Measurements from ENCODE around the gene DNAH8.
"Not testable (repeated sequence)": the region's sequence is repeated elsewhere in the genome, so short reads cannot be mapped to it uniquely, and the experiment has no call there.

Gene DNAH8

GRCh38 chr6:38846361-38846760 lies 131.2 kb downstream of the DNAH8 start:
- no peak for DNase-seq

- no peak for DNase-seq
Measured at GRCh38 chr6:38846844-38847243, 131.7 kb downstream of the DNAH8 start.

- DNase-seq: no peak
Measured at GRCh38 chr6:38847497-38847896, 132.4 kb downstream of the DNAH8 start.

GRCh38 chr6:38848760-38849159 lies 133.6 kb downstream of the DNAH8 start:
- DNase-seq: no peak

GRCh38 chr6:38852215-38852614 lies 137.1 kb downstream of the DNAH8 start:
- DNase-seq: no peak

DNA sequence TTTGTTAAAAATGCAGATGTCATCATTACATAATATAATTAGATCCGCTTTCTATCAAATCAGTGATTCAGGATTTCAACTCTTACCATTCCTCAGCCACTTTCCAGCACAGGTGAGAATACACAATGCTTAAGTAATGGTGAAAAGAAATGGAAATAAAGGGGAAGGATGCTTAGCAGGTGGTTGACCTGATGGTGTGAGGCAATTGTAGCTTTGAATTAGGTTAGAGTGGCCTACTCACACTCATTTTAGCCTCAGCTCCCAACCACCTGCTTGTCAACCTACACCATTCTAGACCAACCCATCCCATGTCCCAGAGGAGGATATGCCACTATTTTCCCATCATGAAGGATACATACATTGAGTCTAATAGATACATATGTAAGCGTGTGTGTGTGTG lies 138.1 kb downstream of the DNAH8 start:
- no peak for DNase-seq

DNA sequence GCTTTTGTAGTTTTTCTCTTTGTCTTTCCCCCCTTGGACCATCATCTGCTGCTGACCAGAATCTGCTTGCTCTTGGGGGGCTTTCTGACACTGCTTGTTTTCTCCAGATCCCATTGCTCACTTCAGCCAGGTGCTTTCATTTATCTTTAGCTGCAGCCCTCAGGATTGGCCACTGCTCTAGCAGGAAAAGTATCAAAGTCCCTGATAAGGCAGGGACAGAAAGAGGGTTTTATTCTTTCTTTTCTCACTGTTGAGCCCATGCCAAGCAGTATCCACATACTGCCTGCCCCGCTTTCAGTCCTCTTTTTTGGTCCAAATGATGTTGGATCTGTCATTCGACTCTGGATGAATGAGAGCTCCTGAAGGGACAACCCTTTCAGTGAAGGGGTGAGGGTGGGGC lies 141.4 kb downstream of the DNAH8 start:
- DNase-seq: no peak

DNA sequence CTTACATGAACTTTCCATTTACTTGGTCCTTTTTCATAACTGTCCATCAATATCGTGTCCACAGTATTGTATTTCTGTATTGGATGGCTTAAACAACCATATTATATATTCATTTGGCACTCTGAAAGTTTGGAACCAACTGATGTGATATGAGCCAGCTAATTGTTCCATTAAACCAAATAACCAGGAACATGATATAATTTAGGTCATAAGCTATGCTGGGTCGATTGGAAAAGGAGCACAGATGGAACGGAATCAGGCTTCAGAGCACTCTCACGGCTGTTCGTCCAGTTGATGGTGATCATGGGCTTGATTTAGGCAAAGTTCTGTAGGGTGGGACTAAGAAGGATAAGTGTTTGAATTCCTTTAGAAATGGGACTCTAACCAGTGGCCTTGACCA lies 142.7 kb downstream of the DNAH8 start:
- DNase-seq: no peak

DNA sequence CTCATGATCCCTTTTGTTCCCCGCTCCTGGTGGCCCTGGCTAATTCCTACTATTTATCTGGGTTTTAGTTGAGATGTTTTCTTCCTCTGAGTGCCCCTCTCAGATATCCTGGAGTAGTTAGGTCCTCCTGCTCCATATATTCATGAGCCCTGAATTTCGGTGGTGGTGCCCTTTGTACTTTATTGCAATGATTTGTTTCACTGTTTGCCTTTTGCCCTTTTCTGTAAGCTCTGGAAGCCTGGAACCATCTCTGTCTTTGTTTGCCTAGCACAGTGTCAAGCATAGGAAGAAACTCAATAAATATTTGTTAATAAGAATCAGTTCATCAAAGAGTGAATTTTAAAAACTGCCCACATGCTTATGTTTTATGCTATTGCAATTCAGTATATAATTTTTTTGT lies 144.9 kb downstream of the DNAH8 start:
- no peak for DNase-seq

- DNase-seq: no peak
Measured at GRCh38 chr6:38861926-38862401, 146.9 kb downstream of the DNAH8 start.

DNA sequence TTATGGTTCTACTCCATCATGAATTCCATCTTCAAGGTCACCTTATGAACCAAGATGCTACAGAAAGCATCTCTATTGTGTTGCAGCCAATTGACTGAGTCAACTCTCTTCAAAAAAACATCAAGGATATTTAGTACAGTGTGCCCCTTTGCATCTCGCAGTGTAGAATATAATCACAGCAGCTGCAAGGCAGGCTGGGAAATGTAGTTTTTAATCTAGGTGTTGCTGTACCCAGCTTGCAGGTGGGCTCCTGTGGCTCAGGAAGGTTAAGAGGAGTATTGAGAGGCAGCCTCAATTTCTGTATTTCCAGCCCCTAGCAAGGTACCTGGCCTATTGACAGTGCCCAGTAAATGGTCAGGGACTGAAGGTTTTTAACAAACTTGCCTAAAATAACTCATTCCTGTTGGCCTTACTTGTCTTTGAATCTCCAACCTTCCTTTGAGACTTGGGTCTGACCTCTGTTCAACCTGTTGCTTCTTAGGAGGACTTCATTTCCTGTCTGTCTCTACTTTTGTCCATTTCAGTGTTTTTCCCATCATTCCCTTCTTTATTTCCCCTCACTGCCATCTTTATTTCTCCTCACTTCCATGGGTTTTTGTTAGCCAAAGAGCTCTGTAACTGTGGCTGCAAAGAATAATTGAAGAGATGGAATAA lies 150.5 kb downstream of the DNAH8 start:
- DNase-seq: no peak

- no peak for DNase-seq
Measured at GRCh38 chr6:38867726-38868125, 152.6 kb downstream of the DNAH8 start.

GRCh38 chr6:38871741-38872568 lies 156.8 kb downstream of the DNAH8 start:
- no peak for DNase-seq

GRCh38 chr6:38873001-38873400 lies 157.9 kb downstream of the DNAH8 start:
- DNase-seq: no peak

DNA sequence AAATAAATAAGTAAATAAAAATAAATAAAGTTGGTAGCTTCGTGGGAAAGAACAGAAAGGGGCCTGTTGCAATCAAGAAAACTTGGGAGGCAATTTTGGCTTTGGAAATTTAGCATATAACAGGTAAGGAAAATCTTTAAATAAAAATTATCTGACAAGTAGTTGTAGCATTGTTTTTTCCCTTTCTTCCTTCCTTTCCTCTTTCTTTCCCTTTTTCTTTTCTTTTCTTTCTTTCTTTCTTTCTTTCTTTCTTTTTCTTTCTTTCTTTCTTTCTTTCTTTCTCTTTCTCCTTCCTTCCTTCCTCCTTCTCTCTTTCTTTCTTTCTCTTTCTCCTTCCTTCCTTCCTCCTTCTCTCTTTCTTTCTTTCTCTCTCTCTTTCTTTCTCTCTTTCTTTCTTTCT lies 158.7 kb downstream of the DNAH8 start:
- not testable (repeated sequence) for DNase-seq

GRCh38 chr6:38876475-38876874 lies 161.4 kb downstream of the DNAH8 start:
- DNase-seq: no peak

DNA sequence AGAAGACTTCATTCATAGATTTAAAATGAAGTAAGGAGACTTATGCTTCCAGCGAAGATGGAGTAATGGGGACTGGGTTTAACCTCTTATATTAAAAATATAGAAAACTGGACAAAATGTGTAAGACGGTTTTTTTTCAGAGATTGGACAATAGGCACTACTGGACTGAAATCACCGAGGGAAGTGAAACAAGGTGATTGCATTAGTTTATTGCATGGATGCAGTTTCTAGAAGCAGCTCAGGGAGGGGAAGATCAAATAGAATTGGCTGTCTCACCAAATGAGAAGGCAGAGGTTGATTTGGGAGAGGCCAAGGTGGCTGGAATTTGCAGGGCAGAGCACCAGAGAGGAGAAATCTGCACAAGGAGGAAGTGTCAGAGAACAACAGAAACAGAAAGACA lies 162.6 kb downstream of the DNAH8 start:
- no peak for DNase-seq

DNA sequence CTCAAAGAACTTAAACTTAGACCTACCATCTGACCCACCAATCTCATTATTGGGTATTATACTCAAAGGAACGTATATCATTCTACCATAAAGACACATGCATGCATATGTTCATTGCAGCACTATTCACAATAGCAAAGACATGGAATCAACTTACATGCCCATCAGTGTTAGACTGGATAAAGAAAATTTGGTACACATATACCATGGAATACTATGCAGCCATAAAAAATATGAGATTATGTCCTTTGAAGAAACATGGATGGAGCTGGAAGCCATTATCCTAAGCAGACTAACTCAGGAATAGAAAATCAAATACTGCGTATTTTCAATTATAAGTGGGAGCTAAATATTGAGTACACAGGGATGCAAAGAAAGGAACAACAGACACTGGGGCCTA lies 167.0 kb downstream of the DNAH8 start:
- DNase-seq: no peak

DNA sequence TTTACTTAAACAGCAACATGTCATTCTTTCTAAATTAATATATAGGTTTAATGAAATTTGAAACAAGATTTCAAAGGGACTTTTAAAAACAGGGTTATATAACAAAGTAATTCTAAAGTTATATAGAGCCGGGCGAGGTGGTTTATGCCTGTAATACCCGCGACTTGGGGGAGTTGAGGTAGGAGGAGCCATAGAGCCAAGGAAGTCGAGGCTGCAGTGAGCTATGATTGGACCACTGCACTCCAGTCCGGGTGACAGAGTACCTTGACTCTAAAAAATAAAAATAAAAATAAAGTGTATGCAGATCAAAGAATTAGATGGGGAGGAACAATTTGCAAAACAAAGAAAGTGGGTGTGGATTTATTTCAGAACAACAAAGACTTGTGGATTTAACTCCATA lies 182.4 kb downstream of the DNAH8 start:
- no peak for DNase-seq

- DNase-seq: no peak
Measured at GRCh38 chr6:38901802-38902522, 186.9 kb downstream of the DNAH8 start.

DNA sequence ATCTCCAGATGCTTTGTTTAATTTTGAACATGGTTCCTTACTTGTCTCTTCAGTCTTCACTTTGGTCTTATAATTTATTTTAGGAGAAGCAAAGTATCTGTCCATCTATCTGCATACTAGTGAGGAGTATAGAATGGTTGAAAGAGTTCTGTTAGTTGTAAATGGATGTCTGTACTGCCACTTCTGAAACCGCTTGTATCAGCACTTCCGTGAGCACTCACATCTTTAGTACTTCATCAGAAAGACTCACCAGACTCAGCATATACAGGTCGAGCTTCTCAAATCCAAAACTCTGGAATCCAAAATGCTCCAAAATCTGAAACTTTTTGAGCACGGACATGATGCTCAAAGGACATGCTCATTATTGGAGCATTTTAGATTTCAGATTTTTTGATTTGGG lies 191.5 kb downstream of the DNAH8 start:
- DNase-seq: no peak

GRCh38 chr6:38907264-38907663 lies 192.2 kb downstream of the DNAH8 start:
- no peak for DNase-seq

DNA sequence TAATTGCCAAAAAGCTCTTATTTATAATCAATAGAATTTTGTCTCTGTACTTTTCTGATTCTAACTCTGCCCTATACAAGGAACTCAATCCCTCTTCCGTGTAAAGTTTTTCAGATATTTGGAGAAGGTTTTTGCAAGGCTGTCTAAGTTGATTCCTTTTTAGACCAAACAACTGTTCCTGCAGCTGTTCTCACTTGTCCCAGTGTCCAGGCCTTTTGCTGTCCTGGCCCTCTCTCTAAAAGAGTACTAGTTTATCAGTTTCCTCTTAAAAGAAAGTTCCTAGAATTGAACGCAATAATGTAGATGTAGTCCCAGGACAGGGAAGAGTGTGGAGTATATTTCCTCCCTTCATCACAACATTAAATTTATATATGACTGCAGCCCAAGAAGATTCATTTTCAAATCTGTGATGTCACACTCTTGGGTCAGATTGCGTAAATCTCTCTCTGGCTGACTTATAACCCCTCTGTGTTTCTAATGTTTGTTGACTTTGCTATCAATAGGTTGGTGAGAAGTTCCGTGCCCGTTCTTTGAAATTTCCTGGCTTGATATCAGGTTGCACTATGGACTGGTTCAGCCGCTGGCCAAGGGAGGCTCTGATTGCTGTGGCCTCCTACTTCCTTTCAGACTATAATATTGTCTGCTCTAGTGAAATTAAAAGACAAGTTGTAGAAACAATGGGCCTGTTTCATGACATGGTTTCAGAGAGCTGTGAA lies 194.1 kb downstream of the DNAH8 start:
- DNase-seq: no peak
